T-helper 2 cell (primary cell): ENCODE results near the gene AHCTF1.
"Not testable (repeated sequence)": the region's sequence is repeated elsewhere in the genome, so short reads cannot be mapped to it uniquely, and the experiment has no call there.

Experiments
- DNase-seq, 5 experiments: peaks; one replicate each; pipeline versions ENCODE4 v3.0.0 to v3.0.0-alpha.2; 2012 to 2022

Gene AHCTF1

DNA sequence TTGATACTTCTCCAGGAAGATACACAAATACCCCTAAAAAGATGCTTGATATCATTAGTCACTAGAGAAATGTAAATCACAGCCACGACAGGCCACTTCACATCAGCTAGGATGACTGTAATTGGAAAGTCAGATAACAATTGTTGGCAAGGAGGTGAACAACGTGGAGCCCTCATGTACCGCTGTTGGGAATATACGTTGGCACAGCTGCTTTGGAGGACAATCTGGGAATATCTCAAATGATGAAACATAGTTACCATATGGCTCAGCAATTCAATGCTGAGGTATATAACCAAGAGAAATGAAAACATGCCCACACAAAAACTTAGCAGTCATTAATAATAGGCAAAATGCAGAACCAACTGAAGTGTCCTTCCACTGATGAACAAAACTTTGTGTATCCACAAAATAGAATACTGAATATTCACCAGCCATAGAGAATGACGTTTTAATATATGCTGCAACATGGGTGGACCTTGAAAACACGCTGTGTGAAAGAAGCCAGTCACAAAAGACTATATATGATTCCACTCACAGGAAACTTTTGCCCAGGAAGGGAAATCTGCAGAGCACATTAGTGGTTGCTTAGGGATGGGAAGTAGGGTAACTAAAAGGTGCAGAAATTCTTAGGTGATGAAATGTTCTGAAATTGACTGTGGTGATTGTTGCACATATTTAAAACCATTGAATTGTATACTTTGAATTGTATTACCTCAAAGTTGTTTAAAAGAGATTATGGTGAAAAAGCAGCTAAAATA, 95.4 kb downstream of the AHCTF1 start:
- DNase-seq: no peak

DNA sequence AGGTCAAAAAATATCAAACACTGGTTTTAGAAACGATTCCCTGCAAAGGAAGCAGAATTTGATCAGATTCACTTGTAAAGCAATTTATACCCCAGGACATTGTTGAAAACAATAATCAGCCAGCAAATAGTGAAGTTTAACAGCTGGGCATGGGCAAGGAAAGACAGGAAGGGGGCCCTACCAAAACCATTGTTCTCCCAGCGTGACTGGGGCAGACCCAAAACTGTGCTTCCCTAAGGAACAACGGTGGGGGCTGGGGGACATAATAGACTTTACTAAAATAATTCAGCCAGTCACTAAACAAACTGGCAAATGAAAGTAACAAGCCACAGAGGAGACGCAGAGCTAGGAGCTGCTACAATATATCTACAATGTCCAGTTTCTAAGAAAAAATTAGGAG, 100.2 kb downstream of the AHCTF1 start:
- DNase-seq: no peak

DNA sequence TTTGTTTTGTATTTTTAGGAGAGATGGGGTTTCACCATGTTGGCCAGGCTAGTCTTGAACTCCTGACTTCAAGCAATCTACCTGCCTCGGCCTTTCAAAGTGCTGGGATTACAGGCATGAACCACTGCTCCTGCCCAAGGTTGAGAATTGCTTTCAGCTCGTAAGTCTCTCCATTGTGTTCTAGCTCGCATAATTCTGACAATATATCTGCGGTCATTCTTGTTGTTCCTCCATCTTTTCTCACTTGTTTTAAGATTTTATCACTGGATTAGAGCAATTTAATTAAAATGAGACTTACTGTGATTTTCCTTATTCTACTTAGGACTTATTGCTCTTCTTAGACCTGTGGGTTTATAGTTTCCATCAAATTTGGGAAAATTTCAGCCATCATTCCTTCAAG, 102.9 kb downstream of the AHCTF1 start:
- DNase-seq: no peak

DNA sequence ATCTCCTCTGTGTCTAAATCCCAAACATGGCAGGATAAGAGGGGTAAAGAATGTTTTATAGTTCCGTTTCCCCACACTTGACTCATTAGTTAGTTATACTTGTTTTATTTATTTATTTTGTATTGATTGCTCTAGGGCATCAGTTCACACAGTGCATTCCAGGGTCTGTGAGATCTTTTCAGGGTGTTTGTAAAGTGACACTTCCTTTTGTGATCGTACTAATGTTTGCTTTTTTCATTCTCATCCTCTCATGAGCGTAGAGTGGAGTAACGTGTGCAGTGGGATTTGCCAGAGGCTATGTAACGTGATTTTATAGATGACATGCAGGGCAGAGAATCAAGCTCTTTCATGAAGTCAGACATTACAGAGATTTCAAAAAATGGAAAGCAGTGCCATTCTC, 104.4 kb downstream of the AHCTF1 start:
- DNase-seq: no peak

DNA sequence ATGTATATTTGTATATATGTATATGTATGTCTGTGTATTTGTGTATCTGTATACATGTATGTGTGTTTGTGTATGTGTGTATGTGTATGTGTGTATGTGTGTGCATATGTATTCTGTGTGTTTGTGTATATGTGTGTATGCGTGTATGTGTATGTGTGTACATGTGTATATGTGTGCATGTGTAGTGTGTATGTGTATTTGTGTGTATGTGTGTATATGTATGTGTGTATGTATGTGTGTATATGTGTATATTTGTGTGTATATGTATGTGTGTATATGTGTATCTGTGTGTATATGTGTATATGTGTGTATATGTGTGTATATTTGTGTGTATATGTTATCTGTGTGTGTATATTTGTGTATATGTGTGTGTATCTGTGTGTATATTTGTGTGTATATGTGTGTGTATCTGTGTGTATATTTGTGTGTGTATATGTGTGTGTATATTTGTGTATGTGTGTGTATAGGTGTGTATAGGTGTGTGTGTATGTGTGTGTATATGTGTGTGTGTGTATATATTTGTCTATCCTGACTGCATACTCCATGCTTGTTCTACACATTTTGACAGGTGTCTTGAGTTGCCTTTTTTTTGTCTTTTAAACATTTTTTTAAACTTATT, 106.1 kb downstream of the AHCTF1 start:
- no peak for DNase-seq

DNA sequence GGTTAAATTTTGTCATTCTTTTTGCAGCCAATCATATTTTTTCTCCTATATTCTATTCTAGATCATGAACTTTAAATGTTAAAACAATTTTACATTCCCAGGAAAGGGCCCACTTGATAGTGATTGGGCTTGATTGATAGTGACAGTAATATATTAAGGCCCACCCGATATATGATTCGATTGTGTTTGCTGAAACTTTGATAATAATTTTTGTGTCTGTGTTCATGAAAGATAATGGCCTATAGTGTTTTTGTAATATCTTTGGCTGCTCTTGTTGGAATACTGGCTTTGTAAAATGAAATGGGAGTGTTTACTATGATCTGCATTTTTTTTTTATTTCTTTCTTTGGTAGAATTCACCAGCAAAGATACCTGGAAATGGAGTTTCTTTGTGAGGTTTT, 107.2 kb downstream of the AHCTF1 start:
- DNase-seq: no peak

DNA sequence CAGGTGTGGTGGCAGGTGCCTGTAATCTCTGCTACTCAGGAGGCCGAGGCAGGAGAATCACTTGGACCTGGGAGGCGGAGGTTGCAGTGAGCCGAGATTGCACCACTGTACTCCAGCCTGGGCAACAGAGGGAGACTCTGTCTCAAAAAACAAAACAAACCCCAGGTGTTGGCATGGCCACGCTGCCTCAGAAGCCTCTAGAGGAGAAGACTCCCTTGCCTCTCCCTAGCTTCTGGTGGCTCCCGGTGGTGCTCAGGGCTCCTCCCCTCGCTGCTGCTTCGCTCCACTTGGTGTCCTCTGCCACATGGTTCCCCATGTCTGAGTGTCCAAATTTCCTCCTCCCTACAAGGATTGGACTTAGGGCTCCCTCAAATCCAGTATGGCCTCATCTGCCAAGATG, 109.6 kb downstream of the AHCTF1 start:
- DNase-seq: not testable (repeated sequence)

DNA sequence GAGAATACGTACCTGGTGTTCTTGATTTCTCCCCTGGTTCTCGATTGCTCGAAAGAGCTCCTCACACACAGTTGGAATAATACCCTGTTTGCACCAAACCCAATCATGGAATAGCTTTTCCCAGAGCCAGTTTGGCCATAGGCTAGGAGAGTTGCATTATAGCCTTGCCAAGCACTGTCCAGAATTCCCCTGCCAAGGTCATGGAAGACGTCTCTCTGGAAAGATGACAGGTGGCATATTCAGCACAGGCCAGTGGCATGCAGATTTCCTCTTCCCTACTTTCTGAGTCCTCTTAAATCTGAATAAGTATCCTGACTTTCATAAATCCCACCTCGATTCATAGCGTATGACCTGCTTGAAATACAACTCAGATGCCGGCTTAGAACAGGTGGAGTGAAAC, 111.1 kb downstream of the AHCTF1 start:
- no peak for DNase-seq

DNA sequence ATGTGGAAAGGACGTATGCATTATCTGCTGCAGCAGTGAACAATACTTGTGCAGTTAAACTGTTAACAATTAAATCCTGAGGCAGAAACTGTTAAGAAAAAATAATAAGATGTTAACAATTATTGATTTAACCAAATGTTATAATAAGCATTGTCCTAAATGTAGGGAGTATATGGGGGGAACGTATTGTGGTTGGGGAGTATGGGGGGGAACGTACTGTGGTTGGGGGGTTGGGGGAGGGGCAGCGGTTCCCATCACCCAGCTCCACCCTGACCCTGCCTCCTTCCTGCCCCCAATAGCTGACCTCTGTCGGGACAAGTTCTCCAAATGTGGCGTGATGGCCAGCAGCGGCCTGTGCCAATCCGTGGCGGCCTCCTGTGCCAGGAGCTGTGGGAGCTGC, 114.0 kb downstream of the AHCTF1 start:
- DNase-seq: peak in 2 of 5 experiments; percentile 21 to 54

DNA sequence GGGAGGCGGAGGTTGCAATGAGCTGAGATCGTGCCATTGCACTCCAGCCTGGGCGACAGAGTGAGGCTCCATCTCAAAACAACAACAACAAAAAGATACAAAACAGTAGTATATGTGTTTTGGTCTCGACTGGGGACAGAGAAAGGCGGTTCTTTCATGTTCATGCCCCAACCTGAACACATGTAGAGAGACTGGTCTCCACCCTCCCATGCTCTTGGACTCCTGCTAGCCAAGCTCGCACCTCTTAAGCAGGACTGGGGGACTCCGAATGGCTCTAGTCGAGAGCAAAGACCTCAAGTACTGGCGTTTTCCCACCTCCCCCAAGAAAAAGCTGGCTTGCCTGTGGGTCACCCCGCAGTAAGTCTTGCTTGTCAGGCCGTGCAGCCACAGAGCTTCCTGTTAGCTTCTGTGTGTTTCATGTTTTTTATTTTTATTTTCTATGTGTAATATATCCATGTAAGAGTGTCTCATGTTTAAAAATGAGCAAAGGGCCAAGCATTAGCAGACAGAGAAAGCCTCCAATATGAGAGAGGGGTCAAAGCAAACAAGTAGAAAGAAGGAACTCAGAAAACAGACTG, 116.0 kb downstream of the AHCTF1 start:
- no peak for DNase-seq

DNA sequence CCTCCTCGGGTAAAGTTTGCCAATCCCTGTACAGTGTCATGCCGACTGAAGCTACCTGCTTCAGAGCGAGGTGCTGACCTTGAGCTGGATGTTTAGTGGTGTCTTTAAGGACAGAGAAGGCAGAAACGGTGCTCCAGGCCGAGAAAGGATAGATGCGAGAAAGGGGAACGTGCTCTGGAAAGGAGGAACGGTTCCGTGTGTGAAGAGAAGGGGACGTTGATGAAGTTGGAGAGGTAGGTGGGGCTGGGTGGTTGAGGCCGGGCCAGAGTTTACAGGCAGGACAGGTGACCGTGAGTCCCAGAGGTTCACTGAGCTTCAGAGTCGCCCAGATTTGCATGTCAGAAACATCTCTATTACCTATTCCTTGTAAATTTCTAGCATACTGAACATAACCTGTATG, 116.9 kb downstream of the AHCTF1 start:
- DNase-seq: no peak

DNA sequence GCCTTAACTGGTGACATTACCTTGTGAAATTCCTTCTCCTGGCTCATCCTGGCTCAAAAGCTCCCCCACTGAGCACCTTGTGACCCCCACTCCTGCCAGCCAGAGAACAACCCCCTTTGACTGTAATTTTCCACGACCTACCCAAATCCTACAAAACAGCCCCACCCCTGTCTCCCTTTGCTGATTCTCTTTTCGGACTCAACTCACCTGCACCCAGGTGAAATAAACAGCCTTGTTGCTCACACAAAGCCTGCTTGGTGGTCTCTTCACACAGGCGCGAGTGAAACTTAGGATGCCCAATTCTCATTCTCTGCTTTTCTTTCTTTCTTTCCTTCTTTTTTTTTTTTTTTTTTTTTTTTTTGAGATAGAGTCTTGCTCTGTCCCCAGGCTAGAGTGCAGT, 118.4 kb downstream of the AHCTF1 start:
- not testable (repeated sequence) for DNase-seq

DNA sequence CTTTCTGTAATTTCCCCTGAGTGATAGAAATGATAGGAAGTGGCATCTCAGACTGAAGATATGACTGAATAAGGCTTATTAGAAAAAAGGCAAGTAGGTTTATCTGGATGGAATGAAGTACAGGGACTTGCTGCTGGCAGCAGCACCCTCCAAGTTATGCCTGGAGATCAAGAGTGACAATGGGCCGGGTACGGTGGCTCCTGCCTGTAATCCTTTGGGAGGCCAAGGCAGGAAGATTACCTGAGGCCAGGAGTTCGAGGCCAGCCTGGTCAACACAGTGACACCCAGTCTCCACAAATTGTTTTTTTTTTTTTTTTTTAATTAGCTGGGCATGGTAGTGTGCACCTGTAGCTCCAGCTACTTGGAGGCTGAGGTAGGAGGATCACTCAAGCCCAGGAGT, 119.8 kb downstream of the AHCTF1 start:
- no peak for DNase-seq

DNA sequence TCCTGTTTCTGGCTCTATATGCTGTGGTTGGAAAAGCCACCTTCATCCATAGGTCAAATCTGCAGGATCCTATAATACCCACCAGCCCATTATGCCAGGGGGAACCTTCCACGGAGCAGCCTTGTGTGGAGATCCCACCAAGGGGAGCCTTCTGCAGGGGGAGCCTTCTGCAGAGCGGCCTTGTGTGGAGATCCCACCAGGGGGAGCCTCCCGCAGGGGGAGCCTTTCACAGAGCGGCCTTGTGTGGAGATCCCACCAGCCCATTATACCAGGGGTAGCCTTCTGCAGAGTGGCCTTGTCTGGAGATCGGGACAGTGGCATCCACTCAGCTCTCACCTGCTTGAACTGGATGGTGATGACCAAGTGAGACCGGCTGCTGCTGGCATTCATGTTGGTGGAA, 122.3 kb downstream of the AHCTF1 start:
- DNase-seq: no peak

DNA sequence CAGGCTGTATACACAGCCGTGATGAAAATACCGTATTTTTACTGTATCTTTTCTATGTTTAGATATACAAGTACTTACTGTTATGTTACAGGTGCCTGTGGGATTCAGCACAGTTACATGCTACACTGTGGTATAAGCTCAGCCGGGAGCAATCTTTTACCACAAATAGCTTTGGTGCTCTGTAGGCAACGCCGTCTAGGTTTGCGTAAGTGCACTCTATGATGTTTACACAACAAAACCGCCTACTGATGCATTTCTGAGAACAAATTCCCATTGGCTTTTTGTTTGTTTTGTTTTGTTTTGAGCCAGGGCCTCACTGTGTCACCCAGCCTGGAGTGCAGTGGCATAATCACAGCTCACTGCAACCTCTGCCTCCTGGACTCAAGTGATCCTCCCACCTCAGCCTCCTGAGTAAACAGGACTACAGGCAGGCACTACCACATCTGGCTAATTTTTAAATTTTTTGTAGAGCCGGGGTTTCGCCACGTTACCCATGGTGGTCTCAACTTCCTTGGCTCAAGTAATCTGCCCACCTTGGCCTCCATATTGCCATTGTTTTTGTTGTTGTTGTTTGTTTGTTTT, 126.5 kb downstream of the AHCTF1 start:
- DNase-seq: no peak

DNA sequence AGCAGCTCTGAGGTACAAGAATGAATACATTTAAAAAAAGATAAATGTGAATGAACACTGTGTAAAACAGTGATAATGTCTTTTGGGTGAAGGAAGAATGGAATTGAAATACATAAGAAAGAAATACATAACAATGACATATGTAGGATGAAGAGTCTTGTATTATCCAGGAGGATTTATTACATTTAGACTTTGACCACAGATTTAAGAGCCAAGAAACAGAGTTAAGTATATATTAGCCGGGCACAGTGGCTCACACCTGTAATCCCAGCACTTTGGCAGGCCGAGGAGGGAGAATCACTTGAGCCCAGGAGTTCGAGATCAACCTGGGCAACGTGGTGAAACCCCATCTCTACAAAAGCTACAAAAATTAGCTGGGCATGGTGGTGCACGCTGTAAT, 127.9 kb downstream of the AHCTF1 start:
- no peak for DNase-seq

DNA sequence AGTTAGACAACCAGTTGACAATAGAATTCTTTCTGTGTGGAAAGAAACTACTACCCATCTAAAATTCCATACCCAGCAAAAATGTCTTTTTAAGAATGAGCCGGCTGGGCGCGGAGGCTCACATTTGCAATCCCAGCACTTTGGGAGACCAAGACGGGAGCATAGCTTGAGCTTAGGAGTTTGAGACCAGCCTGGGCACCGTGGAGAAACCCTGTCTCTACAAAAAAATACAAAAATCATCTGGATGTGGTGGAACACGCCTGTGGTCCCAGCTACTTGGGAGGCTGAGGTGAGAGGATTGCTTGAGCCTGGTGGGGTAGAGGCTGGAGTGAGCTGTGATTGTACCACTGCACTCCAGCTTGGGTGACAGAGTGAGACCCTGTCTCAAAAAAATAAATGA, 128.4 kb downstream of the AHCTF1 start:
- no peak for DNase-seq

DNA sequence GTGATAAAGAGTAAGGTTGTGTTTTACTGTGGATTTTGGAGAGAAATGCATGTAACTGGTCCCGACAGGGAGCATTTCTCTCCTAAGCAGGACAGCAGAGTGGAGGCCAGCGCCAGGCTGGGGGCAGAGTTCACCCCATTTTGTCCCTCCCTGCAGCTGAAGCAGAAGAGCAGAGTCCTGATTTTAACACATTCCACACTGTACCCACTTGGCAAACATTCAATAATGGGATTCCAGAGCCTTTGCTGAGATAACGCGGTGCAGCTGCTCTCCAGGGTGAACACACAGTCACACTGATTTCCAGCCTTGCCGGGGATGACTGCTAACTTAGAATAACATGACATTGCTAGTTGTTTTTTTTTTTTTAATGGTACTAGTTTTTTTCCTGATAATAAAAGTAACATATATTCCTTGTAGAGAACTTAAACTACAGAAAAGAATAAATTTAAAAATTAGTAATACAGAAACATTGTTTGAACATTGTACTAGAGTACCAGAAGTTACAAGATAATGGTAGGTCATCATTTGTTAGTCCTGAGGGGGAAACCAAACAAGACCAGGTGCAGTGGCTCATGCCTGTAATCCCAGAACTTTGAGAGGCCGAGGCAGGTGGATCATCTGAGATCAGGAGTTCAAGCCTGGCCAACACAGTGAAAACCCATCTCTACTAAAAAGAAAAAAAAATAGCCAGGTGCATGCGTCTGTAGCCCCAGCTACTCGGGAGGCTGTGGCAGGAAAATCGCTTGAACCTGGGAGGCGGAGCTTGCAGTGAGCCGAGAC, 130.3 kb downstream of the AHCTF1 start:
- no peak for DNase-seq

DNA sequence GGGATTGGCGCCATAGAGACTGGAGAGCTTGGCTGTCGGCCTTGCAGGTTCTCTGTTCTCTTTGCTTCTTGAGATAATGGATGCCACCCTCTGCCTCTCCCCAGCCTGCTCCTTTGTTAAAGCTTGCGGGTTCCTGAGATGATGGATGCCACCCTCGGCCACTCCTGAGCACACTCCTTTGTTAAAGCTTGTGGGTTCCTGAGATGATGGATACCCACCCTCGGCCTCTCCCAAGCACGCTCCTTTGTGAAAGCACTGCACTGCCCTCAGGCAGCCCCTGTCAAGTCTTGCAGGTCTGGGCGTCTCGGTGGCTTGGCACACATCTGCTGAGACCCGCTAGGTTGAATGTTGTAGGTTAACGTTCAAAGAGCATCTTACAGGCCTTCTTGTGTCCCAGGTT, 131.0 kb downstream of the AHCTF1 start:
- DNase-seq: no peak

DNA sequence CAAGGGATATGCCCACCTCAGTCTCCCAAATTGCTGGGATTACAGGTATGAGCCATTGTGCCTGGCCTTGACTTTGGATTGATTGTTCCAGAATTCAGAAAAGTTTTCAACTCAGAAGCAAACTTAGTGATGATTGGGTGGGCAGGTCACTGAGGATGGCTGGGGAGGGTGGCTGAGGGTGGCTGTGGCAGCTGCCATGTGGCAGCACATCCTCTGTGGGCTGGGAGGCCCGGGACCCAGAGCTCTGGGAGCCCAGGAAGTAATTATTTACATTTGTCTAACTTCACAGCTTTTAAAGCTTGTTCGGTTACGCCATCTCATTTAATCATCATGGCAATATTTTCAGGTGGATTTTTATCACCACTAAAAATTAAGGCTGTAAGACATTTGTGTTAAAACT, 131.4 kb downstream of the AHCTF1 start:
- no peak for DNase-seq

DNA sequence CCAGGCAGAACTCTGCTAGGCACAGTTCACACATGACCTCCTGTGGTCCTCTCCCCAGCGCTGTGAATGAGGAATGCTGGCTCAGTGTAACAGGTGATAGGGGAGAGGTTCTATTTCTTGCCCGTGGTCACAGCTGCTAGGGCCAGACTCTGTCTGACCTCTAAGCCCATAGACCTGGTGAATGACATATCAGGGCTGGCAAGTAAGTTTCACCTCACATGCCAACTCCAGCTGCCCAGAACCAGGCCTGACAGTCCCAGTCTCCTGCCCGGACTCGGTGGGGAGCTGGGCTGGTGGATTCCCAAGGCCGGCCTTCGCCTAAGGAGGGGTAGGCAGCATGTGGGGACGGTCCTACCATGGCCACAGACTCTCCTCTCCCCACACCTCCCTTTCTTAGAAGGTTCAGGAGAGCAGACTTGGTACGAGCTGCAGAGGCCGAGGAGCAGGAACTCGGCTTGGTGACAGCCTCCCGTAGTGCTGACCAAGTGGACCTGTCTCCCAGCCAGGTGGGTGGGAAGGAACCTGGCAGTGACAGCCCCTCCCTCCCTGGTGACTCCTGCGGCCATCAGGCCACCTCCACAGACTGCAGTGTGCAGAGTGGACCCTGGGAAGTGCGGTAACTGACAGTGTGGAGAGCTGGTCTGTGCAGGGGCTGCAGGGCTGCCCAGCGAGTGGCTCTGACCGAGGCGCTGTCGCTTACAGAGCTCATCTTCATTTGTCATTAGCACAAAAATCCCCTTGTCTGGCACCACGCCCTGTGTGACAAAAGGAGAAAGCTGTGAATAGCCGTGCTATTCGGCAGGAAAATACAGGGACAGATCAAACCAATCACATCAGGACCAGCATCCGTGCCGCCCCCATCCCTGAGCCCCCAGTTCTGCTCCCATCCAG, 132.9 kb downstream of the AHCTF1 start:
- DNase-seq: no peak

DNA sequence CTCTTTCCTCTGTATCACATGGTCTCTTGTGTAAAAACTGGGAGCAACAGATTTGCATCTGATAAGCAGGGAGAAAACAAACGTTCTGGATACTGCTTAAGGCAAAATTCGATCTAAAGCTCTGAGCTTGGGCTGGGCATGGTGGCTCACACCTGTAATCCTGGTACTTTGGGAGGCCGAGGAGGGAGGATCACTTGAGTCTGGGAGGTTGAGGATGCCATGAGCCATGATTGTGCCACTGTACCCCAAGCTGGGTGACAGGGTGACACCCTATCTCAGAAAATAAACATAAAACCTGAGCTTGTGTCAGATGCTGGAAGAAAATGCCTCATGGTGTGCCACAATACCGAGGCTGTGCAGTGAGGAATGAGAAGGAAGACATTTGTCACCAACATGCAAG, 133.6 kb downstream of the AHCTF1 start:
- DNase-seq: no peak
